SK-N-SH treated with all-trans-retinoic acid at 6 μM for 48 hours (cell line): ENCODE measurements around the gene PON2.

Experiments
- CREB5 ChIP-seq: fragments of 250-450 bp; sonication (Bioruptor Pico); IDR thresholded peaks from 2 replicates; pipeline ENCODE4 v1.5.1; 2020; ENCODE audit warnings: low read depth, mild to moderate bottlenecking, moderate library complexity
- GLIS3 ChIP-seq: fragments of 250-450 bp; sonication (Bioruptor Pico); IDR thresholded peaks from 2 replicates; pipeline ENCODE4 v1.5.0; 2020; ENCODE audit warnings: mild to moderate bottlenecking, moderate library complexity
- OSR1 ChIP-seq: fragments of 250-450 bp; sonication (Bioruptor Pico); IDR thresholded peaks from 2 replicates; pipeline ENCODE4 v1.8.0; 2022; ENCODE audit warnings: moderate library complexity, mild to moderate bottlenecking, inconsistent platforms
- RARB ChIP-seq: fragments of 250-450 bp; sonication (Bioruptor Pico); IDR thresholded peaks from 2 replicates; pipeline ENCODE4 v1.8.0; 2021; ENCODE audit warnings: mild to moderate bottlenecking, moderate library complexity
- ZFP30 ChIP-seq: fragments of 450-650 bp; formaldehyde crosslinking; IDR thresholded peaks from 2 replicates; pipeline ENCODE4 v1.5.0; 2022; ENCODE audit warnings: mild to moderate bottlenecking, moderate library complexity

DNA sequence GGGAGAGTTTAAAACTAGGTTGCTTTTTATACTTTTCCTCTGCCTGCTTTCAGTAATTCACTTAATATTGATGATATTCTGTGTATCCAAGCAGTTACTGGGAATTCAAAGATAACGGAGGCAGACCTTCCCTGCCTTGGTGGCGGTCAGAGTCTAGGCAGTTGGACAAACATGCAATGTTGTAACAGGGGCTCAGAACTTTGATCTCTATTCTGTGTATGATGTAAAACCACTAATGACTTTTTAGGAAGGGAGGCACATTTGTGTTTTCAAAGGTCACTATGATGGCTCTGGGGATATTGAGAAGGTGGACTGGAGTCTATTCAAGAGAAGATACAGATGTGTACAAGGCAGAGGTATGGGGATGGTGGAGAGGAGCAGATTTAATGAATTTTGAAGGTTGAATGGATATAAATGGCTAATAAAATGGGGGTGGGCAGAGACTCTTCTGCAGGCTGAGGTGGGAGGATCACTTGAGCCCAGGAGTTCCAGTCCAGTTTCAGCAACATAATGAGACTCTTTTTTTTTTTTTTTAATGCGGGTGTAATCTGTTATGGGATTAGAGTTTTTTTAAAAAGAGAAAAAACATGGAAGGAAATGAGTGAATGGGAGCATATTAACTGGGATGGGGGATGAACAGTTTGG is 5.7 kb upstream of the PON2 start:
- TF ChIP-seq GLIS3 (CRISPR knock-in tag), result no peak
- no peak for TF ChIP-seq OSR1
- TF ChIP-seq CREB5 (CRISPR knock-in tag), result no peak
- no peak for TF ChIP-seq RARB (CRISPR knock-in tag)
- TF ChIP-seq ZFP30, result no peak
